GM21515 (cell line): ENCODE data around the gene PURA.

ENCODE experiments used
- ATAC-seq: cut with Tn5 transposase; IDR thresholded peaks from one replicate; pipeline ENCODE4 v1.9.1; 2021; ENCODE audit not compliant: unreplicated experiment

PURA gene

DNA sequence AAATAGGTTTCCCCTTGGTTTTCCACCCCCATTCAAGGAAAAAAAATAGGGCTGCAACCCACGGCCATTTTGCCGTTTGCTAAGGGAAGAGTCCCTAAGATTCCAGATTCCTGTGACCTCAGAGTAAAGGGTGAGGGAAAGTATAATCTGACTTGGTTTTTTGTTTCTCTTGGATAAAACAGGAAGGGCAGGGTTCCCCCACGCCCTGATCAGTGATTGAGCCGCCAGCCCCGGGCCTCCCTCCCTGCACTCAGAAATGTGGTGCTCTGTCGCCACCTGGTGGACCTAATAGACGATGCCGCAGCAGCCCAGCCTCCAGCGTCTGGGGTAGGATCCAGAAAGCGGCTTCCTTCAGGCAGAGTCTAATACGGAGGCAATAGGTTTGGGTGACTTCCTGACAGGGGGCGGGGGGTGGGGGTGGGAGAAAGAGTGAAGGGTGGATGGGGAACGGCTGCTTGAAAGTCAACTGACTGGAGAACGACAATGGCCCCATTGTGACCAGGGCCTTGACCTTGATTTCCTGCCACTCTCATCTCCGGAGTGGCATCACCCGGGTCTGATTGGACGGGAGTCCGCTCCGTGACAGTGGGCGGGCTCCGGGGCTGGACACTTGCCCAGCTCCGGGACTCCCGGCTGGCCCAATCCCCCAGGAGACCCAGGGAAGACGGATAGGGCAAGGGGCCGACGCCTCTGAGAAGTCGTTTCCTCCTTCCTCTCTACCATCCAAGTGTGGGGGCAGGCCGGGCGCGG lies 43.3 kb downstream of the PURA start:
- ATAC-seq = peak; percentile 95

DNA sequence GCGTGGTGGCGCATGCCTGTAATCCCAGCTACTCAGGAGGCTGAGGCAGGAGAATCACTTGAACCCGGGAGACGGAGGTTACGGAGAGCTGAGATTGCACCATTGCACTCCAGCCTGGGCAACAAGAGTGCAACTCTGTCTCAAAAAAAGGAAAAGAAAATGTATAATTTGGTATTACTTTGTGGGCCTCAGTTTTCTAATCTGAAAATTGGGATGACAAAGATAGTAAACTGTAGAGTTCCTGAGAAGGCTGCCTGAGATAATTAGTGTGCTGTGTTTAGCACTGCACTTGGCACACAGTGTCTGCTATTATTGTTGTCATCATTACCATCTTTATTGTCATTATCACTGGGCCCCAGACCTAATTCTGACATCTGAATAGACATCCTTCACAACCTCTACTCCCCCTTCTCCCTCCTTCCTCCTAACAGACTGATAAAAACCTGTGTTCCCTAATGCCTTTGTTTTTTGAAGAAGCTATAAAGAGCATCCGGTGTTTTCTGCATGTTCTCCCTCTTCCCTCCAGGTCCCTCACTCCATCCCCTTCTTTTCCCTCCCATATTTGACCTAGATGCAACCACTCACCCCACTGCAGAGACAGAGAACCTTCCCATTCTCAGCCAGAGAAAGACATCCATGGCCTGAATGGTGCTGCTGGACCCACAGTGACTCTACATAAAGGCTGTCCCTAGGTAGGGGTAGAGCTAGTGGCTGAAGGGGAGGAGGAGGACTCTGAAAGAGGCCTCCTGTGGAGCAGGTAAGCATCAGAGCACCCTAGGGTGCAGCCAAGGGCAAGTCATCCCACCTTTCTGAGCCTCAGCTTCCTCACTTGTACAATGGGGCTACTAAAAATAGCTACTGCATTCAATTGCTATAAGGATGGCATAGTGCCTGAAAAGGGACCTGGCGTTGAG lies 45.4 kb downstream of the PURA start:
- no peak for ATAC-seq

DNA sequence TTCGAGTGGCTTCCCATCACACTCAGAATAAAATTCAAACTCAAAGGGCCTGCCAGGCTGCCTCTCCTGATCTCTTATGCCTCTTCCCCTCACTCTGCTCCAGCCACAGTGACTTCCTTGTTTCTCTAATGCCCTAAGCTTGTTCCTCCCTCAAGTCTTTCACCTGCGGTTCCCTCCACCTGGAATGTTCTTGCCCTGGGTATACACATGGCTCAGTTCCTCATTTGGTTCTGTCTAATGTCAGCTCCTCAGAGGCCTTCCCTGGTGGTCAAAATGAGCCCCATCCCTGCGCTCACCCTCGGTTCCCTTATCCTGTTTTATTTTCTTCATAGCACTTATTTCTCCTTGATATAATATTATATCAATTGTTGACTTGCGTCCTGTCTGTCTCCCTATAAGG lies 48.4 kb downstream of the PURA start:
- ATAC-seq = no peak

DNA sequence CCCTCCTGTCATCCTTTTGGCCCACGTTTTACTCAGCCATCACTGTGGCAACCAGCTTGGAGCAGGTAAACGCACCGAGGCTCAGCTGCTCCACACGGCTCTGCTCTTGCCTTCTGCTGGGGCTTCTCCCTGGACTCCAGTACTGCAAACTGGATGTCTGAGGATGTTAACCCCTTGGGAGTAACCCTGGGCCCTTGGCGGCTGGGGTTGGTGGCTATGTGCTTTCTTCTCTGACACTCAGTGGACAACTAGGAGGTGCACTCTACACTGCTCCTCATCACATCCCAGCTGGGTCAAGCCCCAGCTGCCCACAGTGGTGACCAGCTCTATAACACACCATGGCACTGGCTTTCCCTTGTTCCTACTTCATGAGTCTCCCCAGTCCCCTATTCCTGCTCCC lies 48.9 kb downstream of the PURA start:
- ATAC-seq = no peak

DNA sequence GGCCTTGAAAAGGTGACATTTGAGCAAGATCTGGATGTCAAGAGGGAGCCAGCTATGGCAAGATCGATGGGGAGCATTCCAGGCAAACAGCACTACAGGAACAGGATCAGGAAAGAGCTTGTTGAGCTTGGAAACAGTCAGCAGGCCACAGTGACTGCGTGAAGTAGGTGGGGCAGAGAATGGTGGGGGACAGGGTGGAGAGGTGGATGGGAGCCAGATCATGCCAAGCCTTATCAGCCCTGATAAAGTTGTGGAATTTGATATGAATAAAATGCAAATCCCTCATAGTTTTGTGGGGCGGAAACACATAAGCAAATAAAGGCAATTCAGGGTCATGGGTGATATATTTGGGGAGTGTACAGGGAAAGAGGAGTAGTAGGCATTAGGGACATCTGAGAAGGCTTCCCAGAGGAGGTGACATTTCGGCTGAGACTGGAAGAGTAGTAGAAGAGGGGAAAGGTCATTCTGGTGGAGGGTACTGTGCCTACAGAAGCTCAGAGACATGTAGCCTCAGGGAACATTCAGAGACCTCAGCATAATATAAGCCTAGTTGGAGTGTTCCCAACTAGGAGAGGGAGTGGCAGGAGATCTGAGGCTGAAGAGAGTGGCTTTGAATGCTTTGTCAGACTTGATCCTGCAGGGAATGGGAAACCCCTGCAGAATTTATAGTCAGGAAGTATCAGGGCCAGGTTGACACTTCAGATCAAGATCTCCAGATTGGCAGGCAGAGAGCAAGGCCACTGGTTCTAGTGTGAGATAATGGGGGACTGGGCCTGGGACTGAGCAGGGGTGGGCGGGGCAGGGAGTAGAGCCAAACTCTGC lies 51.4 kb downstream of the PURA start:
- no peak for ATAC-seq

DNA sequence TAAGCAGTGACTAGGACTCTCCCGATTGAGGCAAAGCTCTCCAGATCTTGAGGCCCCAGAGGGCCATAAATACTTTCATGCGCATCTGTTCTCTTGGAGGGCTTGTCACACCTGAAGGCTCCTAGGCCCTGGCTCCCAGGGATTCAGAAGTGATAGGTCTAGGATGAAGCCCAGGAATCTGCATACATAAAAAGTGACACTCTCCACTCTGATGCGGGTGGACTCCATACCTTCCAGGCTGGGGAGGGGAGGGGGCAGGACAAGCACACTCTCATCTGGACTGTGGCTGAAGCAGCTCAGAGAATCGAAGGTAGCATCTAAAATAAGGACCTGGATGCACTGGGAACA lies 52.0 kb downstream of the PURA start:
- ATAC-seq = no peak

DNA sequence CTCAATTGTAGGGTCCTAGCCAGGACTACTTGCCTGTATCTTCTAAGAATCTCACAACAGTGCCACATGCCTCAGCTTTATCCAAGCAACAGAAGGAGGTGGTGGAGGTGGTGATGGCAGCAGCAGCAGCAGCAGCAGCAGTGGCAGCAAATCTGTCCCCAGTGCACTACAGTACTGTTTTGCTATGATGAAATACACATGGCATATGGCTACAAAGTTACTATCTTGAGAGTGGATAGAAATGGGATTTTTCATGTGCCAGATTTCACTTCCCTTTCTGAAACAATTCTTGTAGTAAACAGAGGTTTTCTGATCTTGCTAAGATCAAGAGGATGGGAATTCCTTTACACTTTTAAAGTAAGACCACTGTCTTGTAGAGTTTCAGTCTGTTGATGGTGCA lies 53.0 kb downstream of the PURA start:
- no peak for ATAC-seq

DNA sequence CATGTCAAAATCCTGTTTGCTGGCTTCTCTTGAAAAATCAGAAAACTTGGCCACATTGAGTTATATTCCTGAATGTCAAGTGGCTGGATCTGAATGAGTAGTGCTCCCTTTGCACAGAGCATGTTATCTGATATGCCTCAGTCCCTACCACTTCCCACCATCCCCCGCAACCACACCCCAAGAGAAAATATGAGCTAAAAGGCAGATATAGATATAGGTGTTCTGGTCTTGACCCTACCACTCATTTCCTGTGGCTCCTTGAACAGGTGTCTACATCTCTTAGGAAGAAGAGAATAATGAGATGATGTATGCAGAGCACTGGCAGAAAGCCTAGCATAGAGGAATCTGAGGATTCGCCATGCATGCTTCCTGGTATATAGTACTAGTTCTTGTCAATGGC lies 54.5 kb downstream of the PURA start:
- ATAC-seq = no peak

DNA sequence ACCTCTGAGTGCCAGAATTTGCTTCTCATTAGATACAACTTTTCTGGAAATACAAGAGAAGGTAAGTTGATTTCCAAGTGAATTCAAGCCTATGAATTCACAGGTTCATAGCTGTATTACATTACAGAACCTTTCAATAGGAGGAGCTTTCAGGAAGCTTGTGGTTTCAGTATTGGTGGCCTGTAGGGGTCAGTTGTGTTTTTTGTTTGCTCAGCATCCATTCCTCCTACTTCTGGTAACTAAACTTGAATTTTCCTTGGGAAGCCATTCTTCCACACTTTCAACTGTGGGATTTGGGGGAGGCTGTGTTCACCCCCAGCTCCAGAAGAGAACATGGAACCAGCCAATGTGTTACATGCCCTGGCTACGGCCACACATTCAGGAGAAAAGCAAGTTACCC lies 55.5 kb downstream of the PURA start:
- ATAC-seq = no peak

DNA sequence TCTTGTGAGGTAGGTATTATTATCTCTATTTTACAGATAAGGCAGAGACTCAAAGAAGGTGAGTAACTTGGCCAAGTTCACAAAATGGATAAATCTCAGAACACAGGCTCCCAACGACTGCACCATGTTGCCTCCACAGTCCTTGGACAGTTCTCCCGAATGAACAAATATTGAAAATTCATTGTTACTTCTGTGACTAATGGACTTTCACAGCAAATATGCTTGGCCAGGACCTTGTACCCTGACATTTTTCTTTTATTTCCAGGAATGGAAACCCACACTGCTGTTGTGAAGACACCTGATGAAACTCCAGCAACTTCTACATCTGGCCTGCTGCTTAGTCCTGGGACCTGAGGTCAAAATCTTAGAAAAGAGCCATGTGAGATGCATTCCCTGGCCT lies 58.6 kb downstream of the PURA start:
- no peak for ATAC-seq

DNA sequence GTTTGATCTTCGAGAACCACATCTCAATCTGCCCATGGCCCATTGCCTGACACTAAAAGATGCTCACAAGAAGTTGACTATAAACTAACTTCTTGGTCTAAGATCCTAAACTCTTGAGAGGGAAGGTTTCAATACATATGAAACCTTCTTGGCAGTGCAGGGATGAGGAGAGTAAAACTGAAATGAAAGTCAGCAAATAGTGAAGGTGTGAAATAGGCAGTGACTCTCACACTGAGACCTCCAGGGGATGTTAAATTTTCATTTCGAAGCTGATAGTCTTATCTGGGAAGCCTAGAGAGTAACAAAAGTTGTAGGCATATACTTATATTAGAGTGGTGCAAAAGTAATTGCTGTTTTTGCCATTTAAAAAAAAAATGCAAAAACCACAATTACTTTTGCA lies 60.1 kb downstream of the PURA start:
- no peak for ATAC-seq

DNA sequence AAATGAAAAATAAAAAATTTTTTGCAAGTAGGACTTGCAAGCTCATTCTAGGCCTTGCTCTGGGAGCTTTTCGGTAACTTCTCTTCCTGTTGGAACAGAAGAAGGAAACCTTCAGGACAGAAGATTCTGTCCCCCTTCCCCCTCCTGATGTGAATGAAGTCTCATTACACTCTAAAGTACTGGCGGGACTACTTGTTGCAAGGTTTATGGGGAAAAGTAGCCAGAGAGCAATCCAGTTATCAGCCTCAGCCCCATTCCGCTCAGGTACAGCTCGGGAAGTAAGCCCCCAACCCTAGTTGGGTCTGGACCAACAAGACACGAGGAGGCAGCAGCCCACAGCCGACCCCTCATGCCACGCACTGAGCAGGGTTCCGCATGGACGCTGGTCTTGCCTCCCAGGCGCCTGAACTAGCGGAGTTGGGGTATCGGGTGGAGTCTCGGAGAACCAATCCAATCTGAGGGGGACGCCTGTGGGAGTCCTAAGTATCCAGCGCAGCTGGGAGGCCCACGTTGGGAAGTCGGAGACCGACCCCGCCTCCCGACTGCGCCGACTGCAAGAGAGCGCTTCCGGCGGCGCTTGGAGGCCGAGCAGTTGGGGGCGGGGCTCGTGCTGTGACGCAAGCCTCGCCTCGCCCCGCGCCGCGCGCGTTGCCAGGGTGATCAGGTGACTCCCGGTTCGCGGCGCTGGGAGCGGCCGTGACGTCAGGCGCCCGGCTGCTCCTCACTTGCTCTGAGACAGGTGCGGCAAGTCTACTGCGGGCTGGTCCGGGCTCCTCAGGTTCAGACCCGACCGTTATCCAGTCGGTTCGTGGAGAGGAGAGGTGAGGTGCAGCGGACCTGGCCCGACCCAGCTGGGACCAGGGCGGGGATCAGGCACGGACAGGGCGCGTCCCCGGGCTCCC lies 60.8 kb downstream of the PURA start, which contains the start of gene CYSTM1:
Gene CYSTM1 (plus strand): TSS at position 724 of the 902 bp plus-strand sequence. CDS start 19,278 bp downstream, outside the sequence.
- peak; percentile 94 for ATAC-seq
